ENCODE results near the gene ZNF208.

The ZNF208 gene

GRCh38 chr19:21940684-21941083 is 70.1 kb downstream of the ZNF208 start:
- ChIA-PET CTCF (no interaction called here), POLR2A (no interaction called here)
- no peaks in the 10 kb centered on the region for H3K4me1 ChIP-seq (ENCODE audit: control insufficient read depth, insufficient read depth, low read length)
- no peak overlapping the region for H3K4me3 ChIP-seq (ENCODE audit: low read depth, low read length)
- H3K9me3 ChIP-seq (ENCODE audit: control insufficient read depth, insufficient read depth, low read depth, low read length) = no peaks in the 10 kb centered on the region
- no peaks in the 10 kb centered on the region for H3K36me3 ChIP-seq (ENCODE audit: control insufficient read depth in 2 of 2, insufficient read depth in 1 of 2, low read length in 2 of 2)
- TF ChIP-seq ZNF26 (tag by site-specific recombination; IDR thresholded peaks at IDR 0.05) = no peak
- no peak for TF ChIP-seq KLF17 (tag by site-specific recombination; IDR thresholded peaks at IDR 0.05)
- no peak for TF ChIP-seq ZNF571 (tag by site-specific recombination; IDR thresholded peaks at IDR 0.05)
- no peak for TF ChIP-seq ZNF221 (tag by site-specific recombination; IDR thresholded peaks at IDR 0.05; ENCODE audit: borderline replicate concordance)
- no peak for TF ChIP-seq ZNF23 (tag by site-specific recombination; IDR thresholded peaks at IDR 0.05; ENCODE audit: borderline replicate concordance)
- no peak overlapping the region for H3K27ac ChIP-seq (ENCODE audit: extremely low read depth, low read depth, low read length)

GRCh38 chr19:21934593-21934992 is 76.2 kb downstream of the ZNF208 start:
- ChIA-PET POLR2A (no interaction called here), CTCF (no interaction called here)
- Histone ChIP-seq H3K27ac (ENCODE audit: extremely low read depth, low read depth, low read length) (no peak overlapping the region), H3K4me3 (ENCODE audit: low read depth, low read length) (no peak overlapping the region), H3K4me1 (ENCODE audit: control insufficient read depth, insufficient read depth, low read length) (no peaks in the 10 kb centered on the region), H3K36me3 (ENCODE audit: control insufficient read depth in 2 of 2, insufficient read depth in 1 of 2, low read length in 2 of 2) (no peaks in the 10 kb centered on the region), H3K9me3 (ENCODE audit: control insufficient read depth, insufficient read depth, low read depth, low read length) (no peaks in the 10 kb centered on the region)
- TF ChIP-seq PRDM6 (tag by site-specific recombination; IDR thresholded peaks at IDR 0.05) (no peak), MYNN (tag by site-specific recombination; IDR thresholded peaks at IDR 0.05; ENCODE audit: borderline replicate concordance) (no peak), ZNF488 (tag by site-specific recombination; IDR thresholded peaks at IDR 0.05) (no peak), PRDM1 (tag by site-specific recombination; IDR thresholded peaks at IDR 0.05) (no peak), ZBTB49 (tag by site-specific recombination; IDR thresholded peaks at IDR 0.05; ENCODE audit: low read depth) (no peak), OVOL3 (tag by site-specific recombination; IDR thresholded peaks at IDR 0.05) (no peak), ZNF112 (tag by site-specific recombination; IDR thresholded peaks at IDR 0.05) (no peak)

- no peak for TF ChIP-seq HOXC10 (CRISPR knock-in tag; IDR thresholded peaks at IDR 0.05)
- no peak for TF ChIP-seq ZNF561 (tag by site-specific recombination; IDR thresholded peaks at IDR 0.05; ENCODE audit: borderline replicate concordance)
- no peak for TF ChIP-seq ZNF211 (tag by site-specific recombination; IDR thresholded peaks at IDR 0.05; ENCODE audit: low read depth)
- TF ChIP-seq ZNF175 (tag by site-specific recombination; IDR thresholded peaks at IDR 0.05) = no peak
- TF ChIP-seq ZNF768 (tag by site-specific recombination; IDR thresholded peaks at IDR 0.05) = no peak
- no peaks in the 10 kb centered on the region for H3K4me1 ChIP-seq (ENCODE audit: control insufficient read depth, insufficient read depth, low read length)
- POLR2A ChIA-PET = no interaction called here
- H3K36me3 ChIP-seq (ENCODE audit: control insufficient read depth in 2 of 2, insufficient read depth in 1 of 2, low read length in 2 of 2) = no peaks in the 10 kb centered on the region
- CTCF ChIA-PET = no interaction called here
- H3K4me3 ChIP-seq (ENCODE audit: low read depth, low read length) = no peak overlapping the region
- no peak overlapping the region for H3K27ac ChIP-seq (ENCODE audit: extremely low read depth, low read depth, low read length)
- no peaks in the 10 kb centered on the region for H3K9me3 ChIP-seq (ENCODE audit: control insufficient read depth, insufficient read depth, low read depth, low read length)
Observed at GRCh38 chr19:21934131-21934530, 76.6 kb downstream of the ZNF208 start.
